ENCODE measurements around the gene PSMA7.

Gene PSMA7

GRCh38 chr20:62170536-62170935, 27.3 kb upstream of the PSMA7 start:
- Histone ChIP-seq H3K36me3 (ENCODE audit: insufficient read depth, low read length) (0 out of 2 replicates have a peak, but pooled peaks cover 4% of the 10 kb centered on the region), H2AFZ (ENCODE audit: low read length, unreplicated experiment) (no peak overlapping the region), H3K4me1 (ENCODE audit: control insufficient read depth, insufficient read depth, low read length, unreplicated experiment) (peaks cover 9% of the 10 kb centered on the region), H3K27me3 (ENCODE audit: insufficient read depth, low read length) (no peaks in the 10 kb centered on the region), H3K79me2 (ENCODE audit: control insufficient read depth, insufficient read depth, low read length, unreplicated experiment) (no peaks in the 10 kb centered on the region), H3K4me3 (ENCODE audit: low read depth, low read length) (no peak overlapping the region), H3K27ac (ENCODE audit: low read depth, low read length) (no peak overlapping the region)

GRCh38 chr20:62168890-62169435, 25.8 kb upstream of the PSMA7 start:
- no peaks in the 10 kb centered on the region for H3K79me2 ChIP-seq (ENCODE audit: control insufficient read depth, insufficient read depth, low read length, unreplicated experiment)
- no peak overlapping the region for H3K4me3 ChIP-seq (ENCODE audit: low read depth, low read length)
- H3K27me3 ChIP-seq (ENCODE audit: insufficient read depth, low read length): no peaks in the 10 kb centered on the region
- 0 out of 2 replicates have a peak, but pooled peaks cover 4% of the 10 kb centered on the region for H3K36me3 ChIP-seq (ENCODE audit: insufficient read depth, low read length)
- no peak overlapping the region for H3K27ac ChIP-seq (ENCODE audit: low read depth, low read length)
- no peak overlapping the region for H2AFZ ChIP-seq (ENCODE audit: low read length, unreplicated experiment)
- peaks cover 9% of the 10 kb centered on the region for H3K4me1 ChIP-seq (ENCODE audit: control insufficient read depth, insufficient read depth, low read length, unreplicated experiment)

- no peaks in the 10 kb centered on the region for H3K27me3 ChIP-seq (ENCODE audit: insufficient read depth, low read length)
- H3K36me3 ChIP-seq (ENCODE audit: insufficient read depth, low read length): 0 out of 2 replicates have a peak, but pooled peaks cover 4% of the 10 kb centered on the region
- H3K79me2 ChIP-seq (ENCODE audit: control insufficient read depth, insufficient read depth, low read length, unreplicated experiment): no peaks in the 10 kb centered on the region
- peaks cover 9% of the 10 kb centered on the region for H3K4me1 ChIP-seq (ENCODE audit: control insufficient read depth, insufficient read depth, low read length, unreplicated experiment)
- no peak overlapping the region for H2AFZ ChIP-seq (ENCODE audit: low read length, unreplicated experiment)
- no peak overlapping the region for H3K27ac ChIP-seq (ENCODE audit: low read depth, low read length)
- no peak overlapping the region for H3K4me3 ChIP-seq (ENCODE audit: low read depth, low read length)
Observed at GRCh38 chr20:62168061-62168460, 24.9 kb upstream of the PSMA7 start.

GRCh38 chr20:62167474-62167873, 24.3 kb upstream of the PSMA7 start:
- Histone ChIP-seq H3K36me3 (ENCODE audit: insufficient read depth, low read length) (0 out of 2 replicates have a peak, but pooled peaks cover 4% of the 10 kb centered on the region), H3K79me2 (ENCODE audit: control insufficient read depth, insufficient read depth, low read length, unreplicated experiment) (no peaks in the 10 kb centered on the region)

GRCh38 chr20:62165762-62166399, 22.7 kb upstream of the PSMA7 start:
- Histone ChIP-seq H3K27ac (ENCODE audit: low read depth, low read length) (no peak overlapping the region), H3K36me3 (ENCODE audit: insufficient read depth, low read length) (0 out of 2 replicates have a peak, but pooled peaks cover 4% of the 10 kb centered on the region), H3K4me1 (ENCODE audit: control insufficient read depth, insufficient read depth, low read length, unreplicated experiment) (peaks cover 19% of the 10 kb centered on the region), H3K27me3 (ENCODE audit: insufficient read depth, low read length) (no peaks in the 10 kb centered on the region), H3K79me2 (ENCODE audit: control insufficient read depth, insufficient read depth, low read length, unreplicated experiment) (peaks cover 8% of the 10 kb centered on the region), H3K4me3 (ENCODE audit: low read depth, low read length) (no peak overlapping the region), H2AFZ (ENCODE audit: low read length, unreplicated experiment) (no peak overlapping the region)

More at GRCh38 chr20:62167474-62167873, 24.3 kb upstream of the PSMA7 start:
- no peaks in the 10 kb centered on the region for H3K27me3 ChIP-seq (ENCODE audit: insufficient read depth, low read length)
- no peak overlapping the region for H2AFZ ChIP-seq (ENCODE audit: low read length, unreplicated experiment)
- peaks cover 9% of the 10 kb centered on the region for H3K4me1 ChIP-seq (ENCODE audit: control insufficient read depth, insufficient read depth, low read length, unreplicated experiment)
- no peak overlapping the region for H3K27ac ChIP-seq (ENCODE audit: low read depth, low read length)
- no peak overlapping the region for H3K4me3 ChIP-seq (ENCODE audit: low read depth, low read length)

- H3K27ac ChIP-seq (ENCODE audit: low read depth, low read length): no peak overlapping the region
Observed at GRCh38 chr20:62164879-62165761, 21.9 kb upstream of the PSMA7 start.

GRCh38 chr20:62163986-62164762, 21.0 kb upstream of the PSMA7 start:
- H3K79me2 ChIP-seq (ENCODE audit: control insufficient read depth, insufficient read depth, low read length, unreplicated experiment): peaks cover 15% of the 10 kb centered on the region
- no peak overlapping the region for H3K27ac ChIP-seq (ENCODE audit: low read depth, low read length)
- H3K4me3 ChIP-seq (ENCODE audit: low read depth, low read length): no peak overlapping the region
- H3K27me3 ChIP-seq (ENCODE audit: insufficient read depth, low read length): no peaks in the 10 kb centered on the region
- H3K36me3 ChIP-seq (ENCODE audit: insufficient read depth, low read length): peaks cover 4% of the 10 kb centered on the region; the same call in 1 of the 2 replicates
- peaks cover 31% of the 10 kb centered on the region for H3K4me1 ChIP-seq (ENCODE audit: control insufficient read depth, insufficient read depth, low read length, unreplicated experiment)
- H2AFZ ChIP-seq (ENCODE audit: low read length, unreplicated experiment): no peak overlapping the region

More at GRCh38 chr20:62164879-62165761, 21.9 kb upstream of the PSMA7 start:
- H3K36me3 ChIP-seq (ENCODE audit: insufficient read depth, low read length): peaks cover 4% of the 10 kb centered on the region; the same call in 1 of the 2 replicates
- H3K79me2 ChIP-seq (ENCODE audit: control insufficient read depth, insufficient read depth, low read length, unreplicated experiment): peaks cover 8% of the 10 kb centered on the region
- H3K4me3 ChIP-seq (ENCODE audit: low read depth, low read length): no peak overlapping the region
- H3K27me3 ChIP-seq (ENCODE audit: insufficient read depth, low read length): no peaks in the 10 kb centered on the region
- peaks cover 24% of the 10 kb centered on the region for H3K4me1 ChIP-seq (ENCODE audit: control insufficient read depth, insufficient read depth, low read length, unreplicated experiment)
- no peak overlapping the region for H2AFZ ChIP-seq (ENCODE audit: low read length, unreplicated experiment)

GRCh38 chr20:62163485-62163865, 20.3 kb upstream of the PSMA7 start:
- Histone ChIP-seq H3K27ac (ENCODE audit: low read depth, low read length) (no peak overlapping the region), H3K27me3 (ENCODE audit: insufficient read depth, low read length) (no peaks in the 10 kb centered on the region), H3K4me3 (ENCODE audit: low read depth, low read length) (no peak overlapping the region), H3K79me2 (ENCODE audit: control insufficient read depth, insufficient read depth, low read length, unreplicated experiment) (peaks cover 18% of the 10 kb centered on the region), H3K4me1 (ENCODE audit: control insufficient read depth, insufficient read depth, low read length, unreplicated experiment) (peaks cover 31% of the 10 kb centered on the region), H3K36me3 (ENCODE audit: insufficient read depth, low read length) (peaks cover 4% of the 10 kb centered on the region; the same call in 1 of the 2 replicates), H2AFZ (ENCODE audit: low read length, unreplicated experiment) (no peak overlapping the region)

- H3K79me2 ChIP-seq (ENCODE audit: control insufficient read depth, insufficient read depth, low read length, unreplicated experiment): peaks cover 22% of the 10 kb centered on the region
- H3K4me3 ChIP-seq (ENCODE audit: low read depth, low read length): no peak overlapping the region
- no peak overlapping the region for H3K27ac ChIP-seq (ENCODE audit: low read depth, low read length)
- H2AFZ ChIP-seq (ENCODE audit: low read length, unreplicated experiment): no peak overlapping the region
- peaks cover 31% of the 10 kb centered on the region for H3K4me1 ChIP-seq (ENCODE audit: control insufficient read depth, insufficient read depth, low read length, unreplicated experiment)
- peaks cover 4% of the 10 kb centered on the region; the same call in 1 of the 2 replicates for H3K36me3 ChIP-seq (ENCODE audit: insufficient read depth, low read length)
- H3K27me3 ChIP-seq (ENCODE audit: insufficient read depth, low read length): no peaks in the 10 kb centered on the region
Observed at GRCh38 chr20:62162765-62163484, 19.7 kb upstream of the PSMA7 start.
